DLD1 (cell line): ENCODE results near the gene IQSEC2.

Source experiments
- in situ Hi-C: cut with HindIII; loops from 2 replicates; pipeline ENCODE4 v1.10.0; 2017; ENCODE audit warnings: low sequenced_read_pairs

IQSEC2 gene

GRCh38 chrX:53305219-53305995 lies 24.0 kb upstream of the IQSEC2 start:
- in situ Hi-C loops, result no loop called here

- in situ Hi-C loops, result no loop called here
These were observed 21.8 kb upstream of the IQSEC2 start for GRCh38 chrX:53303195-53303594.

GRCh38 chrX:53300157-53300556 lies 18.8 kb upstream of the IQSEC2 start:
- in situ Hi-C loops, result no loop called here

GRCh38 chrX:53294024-53294648 lies 12.8 kb upstream of the IQSEC2 start:
- in situ Hi-C loops, result no loop called here

GRCh38 chrX:53291596-53291995 lies 10.2 kb upstream of the IQSEC2 start:
- in situ Hi-C loops, result no loop called here

GRCh38 chrX:53290441-53291041 lies 9.2 kb upstream of the IQSEC2 start:
- in situ Hi-C loops, result no loop called here

- in situ Hi-C loops, result no loop called here
These were observed 6.8 kb upstream of the IQSEC2 start for GRCh38 chrX:53288189-53288588.

- in situ Hi-C loops, result no loop called here
These were observed 6.2 kb upstream of the IQSEC2 start for GRCh38 chrX:53287493-53288138.

- in situ Hi-C loops, result no loop called here
These were observed 4.8 kb upstream of the IQSEC2 start for GRCh38 chrX:53286171-53286570.

GRCh38 chrX:53285591-53285990 lies 4.2 kb upstream of the IQSEC2 start:
- in situ Hi-C loops, result no loop called here

GRCh38 chrX:53284684-53285447 lies 3.5 kb upstream of the IQSEC2 start:
- in situ Hi-C loops, result no loop called here

- in situ Hi-C loops, result no loop called here
These were observed 2.2 kb upstream of the IQSEC2 start for GRCh38 chrX:53283567-53283966.

- in situ Hi-C loops, result no loop called here
These were observed 1.7 kb upstream of the IQSEC2 start for GRCh38 chrX:53283099-53283498.

- in situ Hi-C loops, result no loop called here
These were observed 745 bp upstream of the IQSEC2 start for GRCh38 chrX:53281963-53282695.

- in situ Hi-C loops, result no loop called here
These were observed 758 bp downstream of the IQSEC2 start for GRCh38 chrX:53280331-53281320.

- in situ Hi-C loops, result no loop called here
These were observed 1.8 kb downstream of the IQSEC2 start for GRCh38 chrX:53279296-53280237.

GRCh38 chrX:53272808-53273337 lies 8.5 kb downstream of the IQSEC2 start:
- in situ Hi-C loops, result no loop called here
